ENCODE measurements around the gene ZDHHC18. TPM values are rescaled to one million over a fixed set of nuclear protein-coding genes. Genes with fewer than 3 reads are reported as not detected.

Gene ZDHHC18
- total and polyA plus RNA-seq, 2 of the 8 experiments (the other 6 are each of a cell fraction or from before 2014, with no cell fraction given): 29.7 to 49.8 TPM

Small RNA genes lying within 50 kb of the gene (small RNA-seq; reads per million reads assigned to genes)
- gene RN7SL165P (ENCODE audit: insufficient read depth): not detected

Other genes with a start within 250 kb of the ZDHHC18 start
- 103 and 105 TPM in 2 replicates for gene ARID1A, start 130.7 kb upstream of the ZDHHC18 start, total RNA-seq (2021; fragmentation: NEBNext Ultra II Directional; extraction: Animal tissue kit (Norgen Biotek cat#: 25700))
- 52.1 and 86.7 TPM in 2 replicates for gene ARID1A, start 130.7 kb upstream of the ZDHHC18 start, polyA plus RNA-seq (2011; rRNA removed)
- gene PIGV, start 38.7 kb upstream of the ZDHHC18 start, total RNA-seq (2021; fragmentation: NEBNext Ultra II Directional; extraction: Animal tissue kit (Norgen Biotek cat#: 25700)): 8.5 and 9.3 TPM in 2 replicates
- 20.9 and 22.4 TPM in 2 replicates for gene PIGV, start 38.7 kb upstream of the ZDHHC18 start, polyA plus RNA-seq (2011; rRNA removed)
- gene SFN, start 36.5 kb downstream of the ZDHHC18 start, total RNA-seq (2021; fragmentation: NEBNext Ultra II Directional; extraction: Animal tissue kit (Norgen Biotek cat#: 25700)): 3.9 and 4.0 TPM in 2 replicates
- gene SFN, start 36.5 kb downstream of the ZDHHC18 start, polyA plus RNA-seq (2011; rRNA removed): 3.3 and 4.2 TPM in 2 replicates
- gene GPN2, start 63.6 kb downstream of the ZDHHC18 start, total RNA-seq (2021; fragmentation: NEBNext Ultra II Directional; extraction: Animal tissue kit (Norgen Biotek cat#: 25700)): 29.6 and 36.8 TPM in 2 replicates
- gene GPN2, start 63.6 kb downstream of the ZDHHC18 start, polyA plus RNA-seq (2011; rRNA removed): 27.3 and 34.8 TPM in 2 replicates
- 17.4 and 19.8 TPM in 2 replicates for gene GPATCH3, start 73.8 kb downstream of the ZDHHC18 start, total RNA-seq (2021; fragmentation: NEBNext Ultra II Directional; extraction: Animal tissue kit (Norgen Biotek cat#: 25700))
- gene GPATCH3, start 73.8 kb downstream of the ZDHHC18 start, polyA plus RNA-seq (2011; rRNA removed): 7.9 and 11.6 TPM in 2 replicates
- gene NR0B2, start 87.3 kb downstream of the ZDHHC18 start, total RNA-seq (2021; fragmentation: NEBNext Ultra II Directional; extraction: Animal tissue kit (Norgen Biotek cat#: 25700)): not detected in 2 replicates
- gene NR0B2, start 87.3 kb downstream of the ZDHHC18 start, polyA plus RNA-seq (2011; rRNA removed): not detected in 2 replicates
- 131 and 134 TPM in 2 replicates for gene NUDC, start 95.1 kb downstream of the ZDHHC18 start, total RNA-seq (2021; fragmentation: NEBNext Ultra II Directional; extraction: Animal tissue kit (Norgen Biotek cat#: 25700))
- gene NUDC, start 95.1 kb downstream of the ZDHHC18 start, polyA plus RNA-seq (2011; rRNA removed): 43.2 and 53.5 TPM in 2 replicates
- 16.7 and 16.9 TPM in 2 replicates for gene KDF1, start 133.8 kb downstream of the ZDHHC18 start, total RNA-seq (2021; fragmentation: NEBNext Ultra II Directional; extraction: Animal tissue kit (Norgen Biotek cat#: 25700))
- gene KDF1, start 133.8 kb downstream of the ZDHHC18 start, polyA plus RNA-seq (2011; rRNA removed): 37.5 and 44.3 TPM in 2 replicates
- gene TRNP1, start 167.0 kb downstream of the ZDHHC18 start, total RNA-seq (2021; fragmentation: NEBNext Ultra II Directional; extraction: Animal tissue kit (Norgen Biotek cat#: 25700)): 51.6 and 51.7 TPM in 2 replicates
- gene TRNP1, start 167.0 kb downstream of the ZDHHC18 start, polyA plus RNA-seq (2011; rRNA removed): 102 and 106 TPM in 2 replicates
- gene TENT5B, start 186.2 kb downstream of the ZDHHC18 start, total RNA-seq (2021; fragmentation: NEBNext Ultra II Directional; extraction: Animal tissue kit (Norgen Biotek cat#: 25700)): 118 and 129 TPM in 2 replicates
- 119 and 188 TPM in 2 replicates for gene TENT5B, start 186.2 kb downstream of the ZDHHC18 start, polyA plus RNA-seq (2011; rRNA removed)

Data from H1 (cell line).